Liver (tissue), 9 donors: ENCODE results near the gene PUS3. TPM values are rescaled to one million over a fixed set of nuclear protein-coding genes. Genes with fewer than 3 reads are reported as not detected.
A peak's percentile ranks its signal among the peaks of the same experiment; 100 is the strongest.

ENCODE experiments used
- DNase-seq: peaks from one replicate; pipeline ENCODE4 v3.0.0-alpha.2; 2017; ENCODE audit warnings: low spot score
- H3K27ac ChIP-seq, 2 donors: one replicate each; pipeline ENCODE4 v1.7.0; 2013; ENCODE audit warnings: inconsistent platforms in 2 of 2, low read length in 2 of 2, control low read depth in 1 of 2, low read depth in 1 of 2, mild to moderate bottlenecking in 1 of 2
- H3K27me3 ChIP-seq, 4 donors: one replicate each; pipeline versions ENCODE4 v1.6.1 to v1.7.0; 2013; ENCODE audit warnings: low read length in 3 of 4, inconsistent platforms in 1 of 4, mild to moderate bottlenecking in 1 of 4, moderate library complexity in 1 of 4; ENCODE audit not compliant: control insufficient read depth in 4 of 4, insufficient read depth in 4 of 4
- H3K36me3 ChIP-seq, 4 donors: one replicate each; pipeline versions ENCODE4 v1.6.1 to v1.7.0; 2013; ENCODE audit warnings: low read length in 3 of 4, mild to moderate bottlenecking in 3 of 4, low read depth in 1 of 4, moderate library complexity in 1 of 4; ENCODE audit not compliant: control insufficient read depth in 4 of 4, insufficient read depth in 3 of 4
- H3K4me1 ChIP-seq, 4 donors: one replicate each; pipeline versions ENCODE4 v1.6.1 to v1.7.0; 2013; ENCODE audit warnings: low read length in 3 of 4, mild to moderate bottlenecking in 3 of 4, moderate library complexity in 1 of 4; ENCODE audit not compliant: control insufficient read depth in 4 of 4, insufficient read depth in 4 of 4
- H3K4me3 ChIP-seq, 3 donors: one replicate each; pipeline versions ENCODE4 v1.6.1 to v1.7.0; 2013; ENCODE audit warnings: low read length in 3 of 3, control low read depth in 1 of 3, low read depth in 1 of 3, mild to moderate bottlenecking in 1 of 3
- H3K9ac ChIP-seq, 2 donors: one replicate each; pipeline ENCODE4 v1.7.0; 2013; ENCODE audit warnings: low read length in 2 of 2, mild to moderate bottlenecking in 2 of 2, moderate library complexity in 2 of 2, control low read depth in 1 of 2, low read depth in 1 of 2
- H3K9me3 ChIP-seq, 4 donors: one replicate each; pipeline versions ENCODE4 v1.6.1 to v1.7.0; 2013; ENCODE audit warnings: low read length in 3 of 4; ENCODE audit not compliant: control insufficient read depth in 4 of 4
- CTCF ChIP-seq: fragments of 150-350 bp; IDR thresholded peaks from 2 replicates; pipeline ENCODE4 v1.5.1; 2017; ENCODE audit warnings: improper control_type of control experiment, low read depth, low read length; ENCODE audit not compliant: missing input control
- EGR1 ChIP-seq, 2 donors: IDR thresholded peaks; 2 replicates each; pipeline ENCODE4 v1.6.1; 2016 to 2018; ENCODE audit warnings: antibody characterized with exemption in 2 of 2, low read depth in 2 of 2
- FOXA1 ChIP-seq: IDR thresholded peaks from 2 replicates; pipeline ENCODE4 v1.6.1; 2016; ENCODE audit warnings: antibody characterized with exemption
- FOXA2 ChIP-seq: IDR thresholded peaks from 2 replicates; pipeline ENCODE4 v1.6.1; 2016; ENCODE audit warnings: antibody characterized with exemption
- GABPA ChIP-seq, 2 donors: IDR thresholded peaks in 1 of 2; conservative IDR thresholded peaks in 1 of 2; 2 replicates each; pipeline ENCODE4 v1.6.1; 2016; ENCODE audit warnings: antibody characterized with exemption in 2 of 2, mild to moderate bottlenecking in 1 of 2, moderate library complexity in 1 of 2
- HNF4A ChIP-seq, 2 donors: conservative IDR thresholded peaks; 2 replicates each; pipeline ENCODE4 v1.6.1; 2016; ENCODE audit warnings: antibody characterized with exemption in 2 of 2, mild to moderate bottlenecking in 2 of 2
- HNF4G ChIP-seq: IDR thresholded peaks from 2 replicates; pipeline ENCODE4 v1.6.1; 2016; ENCODE audit warnings: antibody characterized with exemption
- JUND ChIP-seq, 2 donors: IDR thresholded peaks; 2 replicates each; pipeline ENCODE4 v1.6.1; 2016; ENCODE audit warnings: antibody characterized with exemption in 2 of 2
- MAX ChIP-seq: IDR thresholded peaks from 2 replicates; pipeline ENCODE4 v1.6.1; 2016; ENCODE audit warnings: antibody characterized with exemption
- NR2F2 ChIP-seq: IDR thresholded peaks from 2 replicates; pipeline ENCODE4 v1.6.1; 2016; ENCODE audit warnings: antibody characterized with exemption
- RAD21 ChIP-seq, 2 donors: IDR thresholded peaks; 2 replicates each; pipeline ENCODE4 v1.6.1; 2016; ENCODE audit warnings: antibody characterized with exemption in 2 of 2, mild to moderate bottlenecking in 2 of 2
- REST ChIP-seq: IDR thresholded peaks from 2 replicates; pipeline ENCODE4 v1.6.1; 2016; ENCODE audit warnings: antibody characterized with exemption, mild to moderate bottlenecking
- RXRA ChIP-seq, 2 donors: IDR thresholded peaks; 2 replicates each; pipeline ENCODE4 v1.6.1; 2017 to 2018; ENCODE audit warnings: antibody characterized with exemption in 2 of 2, mild to moderate bottlenecking in 1 of 2
- SP1 ChIP-seq: IDR thresholded peaks from 2 replicates; pipeline ENCODE4 v1.6.1; 2018; ENCODE audit warnings: antibody characterized with exemption, mild to moderate bottlenecking
- TAF1 ChIP-seq: conservative IDR thresholded peaks from 2 replicates; pipeline ENCODE4 v1.6.1; 2016; ENCODE audit warnings: antibody characterized with exemption, mild to moderate bottlenecking
- YY1 ChIP-seq: IDR thresholded peaks from 2 replicates; pipeline ENCODE4 v1.6.1; 2016; ENCODE audit warnings: antibody characterized with exemption, mild to moderate bottlenecking
- ZBTB33 ChIP-seq: IDR thresholded peaks from 2 replicates; pipeline ENCODE4 v1.6.1; 2016; ENCODE audit warnings: antibody characterized with exemption
- polyA plus RNA-seq, 2 donors: library from polyadenylated mRNA; stranded (reverse) in 1 of 2; unstranded in 1 of 2; fragments of 200-250 nt in 1 of 2; fragments of >200 nt in 1 of 2; fragmentation: Nextera tagmentation in 1 of 2; extraction: Ambion mirVana in 1 of 2; gene quantifications; one replicate each; pipeline versions ENCODE4 v1.2.1 to v1.2.3, GENCODE V29; 2013 to 2015
- total RNA-seq, 2 donors: library from RNA; depleted of rRNA; stranded (reverse); fragments of >200 nt; gene quantifications; one replicate each; pipeline ENCODE4 v1.2.3, GENCODE V29; 2014
- donor health status: healthy.
- donor health status: healthy.
- donor health status: healthy.
- donor health status: healthy.
- donor health status: healthy.

Gene PUS3
- total and polyA plus RNA-seq, 4 donors = 15.5 to 22.2 (median 17.1) TPM

- H3K9ac ChIP-seq = no peak overlapping the region
- no peak for TF ChIP-seq TAF1
- TF ChIP-seq FOXA2 = peak; percentile 86
- TF ChIP-seq HNF4G = no peak
- TF ChIP-seq YY1 = peak; percentile 69
- TF ChIP-seq FOXA1 = peak; percentile 84
- peak; percentile 38 for TF ChIP-seq ZBTB33
- TF ChIP-seq JUND (IDR thresholded peaks at IDR 0.05) = peak in 1 of 2 donors; percentile 16
- TF ChIP-seq REST = peak; percentile 25
- TF ChIP-seq SP1 = peak; percentile 66
- TF ChIP-seq HNF4A (conservative IDR thresholded peaks at IDR 0.05) = peak in 1 of 2 donors; percentile 51
- no peak for TF ChIP-seq RAD21 (IDR thresholded peaks at IDR 0.05)
- TF ChIP-seq GABPA (IDR thresholded peaks at IDR 0.05 in 1 of 2, conservative IDR thresholded peaks at IDR 0.05 in 1 of 2) = no peak
- TF ChIP-seq MAX = peak; percentile 11
- peak; percentile 28 to 56 for TF ChIP-seq RXRA (IDR thresholded peaks at IDR 0.05)
- TF ChIP-seq CTCF = no peak
- peaks cover 0 to 14% (median 10%) of the 10 kb centered on the region in 4 donors for H3K36me3 ChIP-seq
- no peaks in the 10 kb centered on the region for H3K9me3 ChIP-seq
- H3K27me3 ChIP-seq = no peaks in the 10 kb centered on the region
- peaks cover 4 to 30% (median 19%) of the 10 kb centered on the region in 4 donors for H3K4me1 ChIP-seq
- no peak for DNase-seq
- H3K4me3 ChIP-seq = no peak overlapping the region
- peak overlapping the region; percentile 42 to 46 for H3K27ac ChIP-seq
Observed at GRCh38 chr11:125892994-125893393, 10.0 kb downstream of the PUS3 start.

- Histone ChIP-seq H3K4me3 (no peak overlapping the region), H3K36me3 (peaks cover 0 to 14% (median 9%) of the 10 kb centered on the region in 4 donors), H3K27ac (no peak overlapping the region), H3K9ac (no peak overlapping the region), H3K9me3 (no peaks in the 10 kb centered on the region), H3K27me3 (no peaks in the 10 kb centered on the region), H3K4me1 (peaks cover 4 to 35% (median 22%) of the 10 kb centered on the region in 4 donors)
- no peak for DNase-seq
- TF ChIP-seq TAF1 = no peak
- TF ChIP-seq RAD21 (IDR thresholded peaks at IDR 0.05) = no peak
- TF ChIP-seq ZBTB33 = no peak
- TF ChIP-seq NR2F2 = no peak
- TF ChIP-seq GABPA (IDR thresholded peaks at IDR 0.05 in 1 of 2, conservative IDR thresholded peaks at IDR 0.05 in 1 of 2) = no peak
- TF ChIP-seq JUND (IDR thresholded peaks at IDR 0.05) = no peak
- no peak for TF ChIP-seq SP1
- TF ChIP-seq FOXA2 = no peak
- no peak for TF ChIP-seq FOXA1
- TF ChIP-seq EGR1 (IDR thresholded peaks at IDR 0.05; ENCODE audit: low read depth in 2 of 2) = no peak
Observed at GRCh38 chr11:125892071-125892470, 10.9 kb downstream of the PUS3 start.
